GM10847 (cell line): ENCODE results near the gene BOLL.

ENCODE experiments used
- POLR2A ChIP-seq: IDR thresholded peaks from 2 replicates; pipeline ENCODE4 v1.6.1; 2011; ENCODE audit not compliant: insufficient read length; ENCODE audit errors: extremely low read depth

Gene BOLL

GRCh38 chr2:197727011-197727410 lies 58.1 kb downstream of the BOLL start:
- no peak for TF ChIP-seq POLR2A

DNA sequence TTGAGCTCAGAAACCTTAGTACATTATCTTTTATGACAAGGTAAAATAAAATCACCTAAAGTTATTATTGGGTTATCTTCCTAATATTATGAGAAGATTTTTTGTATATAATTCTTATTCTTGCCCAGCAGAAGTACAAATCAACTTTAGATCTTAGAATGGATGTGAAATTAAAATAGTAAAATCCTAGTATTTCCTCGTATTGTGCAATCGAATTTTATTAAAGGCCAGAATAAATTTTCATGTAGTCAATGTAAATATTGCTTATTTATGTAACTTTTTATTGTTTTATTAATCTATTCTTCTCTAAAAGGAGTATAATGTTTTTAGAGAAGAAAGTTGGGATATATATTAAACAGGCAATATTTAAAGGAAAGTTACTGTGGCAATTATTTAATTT lies 67.3 kb downstream of the BOLL start:
- TF ChIP-seq POLR2A: no peak

DNA sequence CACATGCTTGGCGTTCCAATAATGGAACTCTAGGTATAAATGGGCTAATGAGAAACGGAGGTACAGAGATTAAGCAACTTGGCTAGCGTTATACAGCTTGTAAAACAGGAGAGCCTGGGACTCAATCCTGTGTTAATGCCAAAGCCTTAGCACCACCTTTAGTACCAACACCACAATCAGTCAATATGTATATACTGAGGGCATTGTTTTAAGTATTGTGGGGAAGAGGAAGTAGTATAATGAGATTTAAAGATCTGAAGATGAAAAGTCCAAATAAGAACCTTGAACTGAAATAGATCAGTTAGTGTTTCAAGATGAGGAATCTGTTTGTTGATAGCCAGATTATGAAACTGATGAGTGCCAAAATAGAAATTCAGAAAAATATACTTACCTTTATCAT lies 71.8 kb downstream of the BOLL start:
- no peak for TF ChIP-seq POLR2A

GRCh38 chr2:197711578-197711977 lies 73.5 kb downstream of the BOLL start:
- no peak for TF ChIP-seq POLR2A

GRCh38 chr2:197710424-197711042 lies 74.6 kb downstream of the BOLL start:
- TF ChIP-seq POLR2A: no peak

- TF ChIP-seq POLR2A: no peak
Measured at GRCh38 chr2:197708331-197708730, 76.8 kb downstream of the BOLL start.

DNA sequence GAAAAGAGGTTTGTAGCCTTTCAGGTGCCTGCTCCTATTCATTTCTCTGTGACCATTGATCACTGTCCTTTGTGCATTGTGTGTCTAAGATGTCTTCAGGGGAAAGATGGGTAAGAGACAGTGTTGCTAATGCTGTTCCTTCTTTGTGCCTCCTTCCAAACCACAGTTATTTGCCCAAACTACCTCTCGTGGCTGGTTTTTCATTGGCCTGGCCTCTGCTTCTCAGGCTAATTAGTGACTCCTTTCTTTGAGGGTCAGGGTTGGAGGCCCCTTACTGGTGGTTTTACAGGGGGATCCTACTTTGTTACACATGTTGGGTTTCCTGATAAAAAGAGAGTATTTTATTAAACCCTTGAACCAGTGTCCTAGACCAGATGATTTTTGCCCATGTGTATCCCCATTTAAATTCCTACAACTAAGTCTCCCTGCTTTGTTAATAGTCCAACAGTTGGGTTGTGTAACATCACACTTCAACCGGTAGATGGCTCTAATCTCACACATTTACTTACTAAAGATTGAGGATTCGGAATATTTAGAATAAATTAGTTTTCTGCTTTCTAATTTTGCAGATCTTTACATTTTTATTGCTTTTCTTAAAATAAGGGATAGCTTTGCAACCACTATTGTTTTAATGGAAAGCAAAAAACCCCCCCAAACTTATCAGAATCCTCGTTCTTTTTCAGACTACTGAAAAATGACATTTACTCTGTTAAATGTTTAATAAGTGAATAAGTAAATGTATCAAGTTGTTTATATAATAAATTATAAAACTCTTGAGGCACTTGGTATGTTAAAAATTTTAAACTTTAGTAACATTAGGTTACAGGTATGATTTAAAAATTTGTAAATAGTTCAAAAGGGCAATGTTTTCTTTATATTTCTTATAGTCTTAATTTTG lies 77.6 kb downstream of the BOLL start:
- no peak for TF ChIP-seq POLR2A

DNA sequence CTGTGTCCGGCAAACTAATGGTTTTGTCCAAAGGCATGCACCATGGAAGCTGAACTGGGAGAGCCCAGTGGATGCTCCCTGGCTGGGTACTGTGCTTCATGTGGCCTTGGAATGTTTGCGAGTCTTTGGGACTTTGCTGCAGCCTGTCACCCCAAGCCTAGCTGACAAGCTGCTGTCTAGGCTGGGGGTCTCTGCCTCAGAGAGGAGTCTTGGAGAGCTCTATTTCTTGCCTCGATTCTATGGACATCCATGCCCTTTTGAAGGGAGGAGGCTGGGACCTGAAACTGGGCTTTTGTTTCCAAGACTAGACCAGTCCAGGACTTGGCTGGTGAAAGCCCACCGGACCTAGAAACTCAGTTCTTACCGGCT lies 78.3 kb downstream of the BOLL start:
- no peak for TF ChIP-seq POLR2A

DNA sequence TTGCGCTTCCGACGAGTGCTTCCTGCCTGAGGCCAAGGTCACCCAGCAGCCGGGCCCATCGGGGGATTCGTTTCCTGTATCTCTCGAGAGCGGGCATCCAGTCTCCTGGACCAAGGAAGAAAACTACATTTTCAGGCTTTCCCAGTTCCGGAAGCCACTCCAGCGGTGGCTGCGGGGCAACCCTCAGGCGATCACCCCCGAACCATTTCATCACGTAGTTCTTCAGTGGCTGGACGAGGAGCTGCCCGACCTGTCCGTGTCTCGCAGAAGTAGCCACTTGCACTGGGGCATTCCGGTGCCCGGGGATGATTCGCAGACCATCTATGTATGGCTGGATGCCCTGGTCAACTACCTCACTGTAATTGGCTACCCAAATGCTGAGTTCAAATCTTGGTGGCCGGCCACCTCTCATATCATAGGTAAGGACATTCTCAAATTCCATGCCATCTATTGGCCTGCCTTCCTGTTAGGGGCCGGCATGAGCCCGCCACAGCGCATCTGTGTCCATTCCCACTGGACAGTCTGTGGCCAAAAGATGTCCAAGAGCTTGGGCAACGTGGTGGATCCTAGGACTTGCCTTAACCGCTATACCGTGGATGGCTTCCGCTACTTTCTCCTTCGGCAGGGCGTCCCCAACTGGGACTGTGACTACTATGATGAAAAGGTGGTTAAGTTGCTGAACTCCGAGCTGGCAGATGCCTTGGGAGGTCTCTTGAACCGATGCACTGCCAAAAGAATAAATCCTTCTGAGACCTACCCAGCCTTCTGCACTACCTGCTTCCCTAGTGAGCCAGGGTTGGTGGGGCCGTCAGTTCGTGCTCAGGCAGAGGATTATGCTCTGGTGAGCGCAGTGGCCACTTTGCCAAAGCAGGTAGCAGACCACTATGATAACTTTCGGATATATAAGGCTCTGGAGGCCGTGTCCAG lies 78.9 kb downstream of the BOLL start:
- no peak for TF ChIP-seq POLR2A

DNA sequence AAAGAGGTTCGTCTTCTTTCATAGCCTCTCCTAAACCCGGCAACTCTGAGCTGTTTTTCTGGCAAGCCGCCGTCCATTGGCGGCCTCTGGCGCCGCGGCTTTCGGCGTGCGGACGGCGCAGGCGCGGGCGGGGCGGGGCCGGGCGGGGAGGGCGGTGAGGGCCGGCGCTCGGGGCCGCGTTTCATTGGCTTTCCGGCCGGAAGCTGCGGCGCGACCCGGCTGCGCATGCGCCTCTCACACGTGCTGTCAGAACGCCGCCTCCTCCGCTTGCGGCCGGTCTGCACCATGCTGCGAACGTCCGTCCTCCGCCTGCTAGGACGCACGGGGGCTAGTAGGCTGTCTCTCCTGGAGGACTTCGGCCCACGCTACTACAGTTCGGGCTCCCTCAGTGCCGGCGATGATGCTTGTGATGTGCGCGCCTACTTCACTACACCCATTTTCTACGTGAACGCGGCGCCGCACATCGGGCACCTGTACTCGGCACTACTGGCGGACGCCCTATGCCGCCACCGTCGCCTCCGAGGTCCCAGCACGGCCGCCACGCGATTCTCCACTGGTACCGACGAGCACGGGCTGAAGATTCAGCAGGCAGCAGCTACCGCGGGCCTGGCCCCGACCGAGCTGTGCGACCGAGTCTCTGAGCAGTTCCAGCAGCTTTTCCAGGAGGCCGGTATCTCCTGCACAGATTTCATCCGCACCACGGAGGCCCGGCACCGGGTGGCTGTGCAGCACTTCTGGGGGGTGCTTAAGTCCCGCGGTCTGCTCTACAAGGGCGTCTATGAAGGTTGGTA lies 79.8 kb downstream of the BOLL start, which contains the start of gene MARS2:
TSS of gene MARS2 (plus strand) at position 249 of the 791 bp plus-strand sequence. CDS start at position 286, 37 bp downstream.
- TF ChIP-seq POLR2A: peak; percentile 91

DNA sequence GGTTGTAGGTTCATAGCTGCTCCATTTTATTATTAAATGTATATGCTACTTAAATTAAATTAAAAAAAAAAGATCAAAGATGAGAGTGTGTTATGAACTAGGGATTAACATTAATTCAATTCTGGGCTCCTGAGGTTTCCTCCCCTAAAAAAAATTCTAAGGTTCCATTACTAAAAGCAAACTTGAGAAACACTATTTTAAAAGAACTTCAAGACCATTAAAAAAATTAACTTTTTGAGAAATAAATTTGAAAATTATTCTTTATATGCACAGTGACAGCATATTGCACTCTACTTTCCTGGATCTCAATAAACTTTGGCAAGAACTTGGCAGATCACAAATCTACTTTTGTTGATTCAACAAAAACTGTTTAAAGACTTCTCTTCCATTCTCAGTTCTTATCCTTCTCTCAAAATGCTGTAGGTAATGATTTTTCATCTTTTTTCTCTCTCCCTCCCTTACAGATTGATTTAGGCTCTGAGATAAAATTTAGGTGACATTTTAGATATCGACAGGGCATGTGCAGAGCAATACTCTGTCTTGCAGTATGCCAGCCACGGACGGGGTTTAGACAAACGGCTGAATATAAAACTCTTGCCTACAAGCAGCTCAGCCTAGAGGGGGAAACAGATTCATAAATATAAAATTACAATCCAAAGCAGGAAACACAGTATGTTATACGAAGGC lies 80.5 kb downstream of the BOLL start:
- no peak for TF ChIP-seq POLR2A

GRCh38 chr2:197700960-197701359 lies 84.2 kb downstream of the BOLL start:
- TF ChIP-seq POLR2A: no peak

- no peak for TF ChIP-seq POLR2A
Measured at GRCh38 chr2:197677483-197677882, 107.6 kb downstream of the BOLL start.

DNA sequence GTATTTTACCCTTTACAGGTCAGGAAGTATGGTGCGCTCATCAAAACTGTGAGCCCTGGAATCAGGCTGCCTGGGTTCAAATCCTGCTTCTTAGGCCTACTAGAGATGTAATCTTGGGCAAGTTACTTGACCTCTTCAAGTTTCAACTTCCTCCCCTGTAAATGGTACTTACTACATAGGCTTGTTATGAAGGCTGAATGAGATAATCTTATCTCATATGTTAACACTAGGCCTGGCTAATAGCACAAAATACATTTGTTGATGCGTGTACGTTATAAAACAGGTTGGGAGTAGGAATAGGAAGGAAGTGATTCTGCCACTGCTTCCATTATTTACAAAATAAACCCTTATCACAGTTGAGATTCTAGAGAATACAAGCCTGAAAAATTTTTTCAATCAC lies 108.1 kb downstream of the BOLL start:
- no peak for TF ChIP-seq POLR2A
